Fibroblast of skin of abdomen (primary cell): ENCODE measurements around the gene ZNF232. TPM values are rescaled to one million over a fixed set of nuclear protein-coding genes. Genes with fewer than 3 reads are reported as not detected.
A peak's percentile ranks its signal among the peaks of the same experiment; 100 is the strongest.
"Not testable (repeated sequence)": the region's sequence is repeated elsewhere in the genome, so short reads cannot be mapped to it uniquely, and the experiment has no call there.

Experiments used
- DNase-seq: peaks from one replicate; pipeline ENCODE4 v3.0.0-alpha.2; 2013
- polyA plus RNA-seq, 2 experiments: library from polyadenylated mRNA; unstranded; fragments of 120-200 nt; gene quantifications; one replicate each; pipeline ENCODE4 v1.2.1, GENCODE V29; 2013; ENCODE audit not compliant: insufficient read length in 2 of 2

The ZNF232 gene
- polyA plus RNA-seq (2013, experiment 1 of 2; ENCODE audit: insufficient read length): 5.4 TPM
- 5.8 TPM for polyA plus RNA-seq (2013, experiment 2 of 2; ENCODE audit: insufficient read length)

- DNase-seq: peak; percentile 92
Observed at GRCh38 chr17:5111402-5112204, at the start of gene ZNF232. Gene ZNF232 (minus strand): TSS chr17:5111878. CDS start chr17:5111822, 56 bp downstream.

GRCh38 chr17:5160702-5161101 lies 49.0 kb upstream of the ZNF232 start:
- not testable (repeated sequence) for DNase-seq

GRCh38 chr17:5146122-5146521 lies 34.4 kb upstream of the ZNF232 start:
- not testable (repeated sequence) for DNase-seq

GRCh38 chr17:5142877-5143276 lies 31.2 kb upstream of the ZNF232 start:
- DNase-seq: not testable (repeated sequence)

GRCh38 chr17:5139458-5139732 lies 27.7 kb upstream of the ZNF232 start:
- DNase-seq: no peak

- DNase-seq: no peak
Observed at GRCh38 chr17:5138616-5139457, 27.2 kb upstream of the ZNF232 start.

GRCh38 chr17:5138198-5138544 lies 26.5 kb upstream of the ZNF232 start:
- not testable (repeated sequence) for DNase-seq

- DNase-seq: not testable (repeated sequence)
Observed at GRCh38 chr17:5137511-5138197, 26.0 kb upstream of the ZNF232 start.

GRCh38 chr17:5136580-5137412 lies 25.1 kb upstream of the ZNF232 start:
- not testable (repeated sequence) for DNase-seq

- DNase-seq: no peak
Observed at GRCh38 chr17:5135726-5136579, 24.3 kb upstream of the ZNF232 start.

GRCh38 chr17:5135131-5135712 lies 23.5 kb upstream of the ZNF232 start:
- not testable (repeated sequence) for DNase-seq

- DNase-seq: not testable (repeated sequence)
Observed at GRCh38 chr17:5134571-5134970, 22.9 kb upstream of the ZNF232 start.

- DNase-seq: not testable (repeated sequence)
Observed at GRCh38 chr17:5133961-5134360, 22.3 kb upstream of the ZNF232 start.

GRCh38 chr17:5133311-5133710 lies 21.6 kb upstream of the ZNF232 start:
- no peak for DNase-seq

- not testable (repeated sequence) for DNase-seq
Observed at GRCh38 chr17:5132503-5133225, 21.0 kb upstream of the ZNF232 start.

- not testable (repeated sequence) for DNase-seq
Observed at GRCh38 chr17:5131799-5132502, 20.3 kb upstream of the ZNF232 start.

- DNase-seq: no peak
Observed at GRCh38 chr17:5131146-5131715, 19.6 kb upstream of the ZNF232 start.

- not testable (repeated sequence) for DNase-seq
Observed at GRCh38 chr17:5130687-5131086, 19.0 kb upstream of the ZNF232 start.

- not testable (repeated sequence) for DNase-seq
Observed at GRCh38 chr17:5130261-5130660, 18.6 kb upstream of the ZNF232 start.
